G401.6 (cell line): Measurements from ENCODE around the gene ADCY2.

Experiments used
- FAIRE-seq: peaks from 2 replicates; lab custom pipeline; 2012; peaks lifted over from hg19 to GRCh38; lab: Jason Lieb, UNC

ADCY2 gene

DNA sequence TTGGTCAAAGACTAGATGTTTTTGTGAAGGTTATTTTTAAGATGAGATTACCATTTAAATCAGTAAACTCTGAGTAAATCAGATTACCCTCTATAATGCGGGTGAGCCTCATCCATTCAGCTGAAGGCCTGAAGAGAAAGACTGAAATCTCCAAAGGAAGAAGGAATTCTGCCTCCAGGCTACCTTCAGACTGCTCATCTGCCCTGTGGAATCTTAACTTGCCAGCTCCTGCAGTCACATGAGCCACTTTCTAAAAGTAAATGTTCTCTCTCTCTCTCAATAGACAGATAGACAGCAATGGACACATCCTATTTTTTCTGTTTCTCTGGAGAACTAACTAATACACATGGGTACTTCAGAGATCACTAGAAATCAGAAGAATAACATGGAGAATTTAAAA, 272.2 kb downstream of the ADCY2 start:
- FAIRE-seq, result no peak

GRCh38 chr5:7668627-7669026, 272.7 kb downstream of the ADCY2 start:
- FAIRE-seq, result no peak

DNA sequence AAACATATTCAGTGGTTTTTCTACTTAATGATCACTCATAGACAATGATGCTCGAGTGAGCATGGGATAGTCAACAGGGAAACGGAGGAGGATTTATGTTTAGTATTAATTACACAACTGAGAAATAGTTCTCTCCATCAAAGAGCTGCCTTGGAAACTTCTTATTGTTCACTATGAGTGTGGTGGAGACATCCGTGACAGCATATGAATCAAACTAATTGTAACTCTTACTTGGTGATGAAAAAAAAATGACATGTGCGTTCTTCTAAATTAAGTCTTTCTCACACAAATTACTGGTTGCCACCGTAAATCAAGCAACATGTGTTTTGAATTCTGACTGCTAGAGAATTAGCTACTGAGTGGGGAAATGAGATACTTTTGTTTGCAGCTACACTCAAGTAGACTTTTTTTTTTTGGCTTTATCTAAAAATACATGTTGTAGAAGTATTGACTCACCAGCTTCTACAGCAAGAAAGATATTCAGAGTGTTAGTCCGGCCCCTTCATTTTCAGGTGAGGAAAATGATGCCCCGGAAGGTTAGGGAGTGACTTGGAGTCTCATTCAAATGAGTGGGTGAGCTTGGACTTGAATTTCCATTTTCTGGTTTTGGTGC, 275.5 kb downstream of the ADCY2 start:
- no peak for FAIRE-seq

GRCh38 chr5:7673658-7674057, 277.7 kb downstream of the ADCY2 start:
- no peak for FAIRE-seq

GRCh38 chr5:7676455-7676854, 280.5 kb downstream of the ADCY2 start:
- FAIRE-seq, result no peak

DNA sequence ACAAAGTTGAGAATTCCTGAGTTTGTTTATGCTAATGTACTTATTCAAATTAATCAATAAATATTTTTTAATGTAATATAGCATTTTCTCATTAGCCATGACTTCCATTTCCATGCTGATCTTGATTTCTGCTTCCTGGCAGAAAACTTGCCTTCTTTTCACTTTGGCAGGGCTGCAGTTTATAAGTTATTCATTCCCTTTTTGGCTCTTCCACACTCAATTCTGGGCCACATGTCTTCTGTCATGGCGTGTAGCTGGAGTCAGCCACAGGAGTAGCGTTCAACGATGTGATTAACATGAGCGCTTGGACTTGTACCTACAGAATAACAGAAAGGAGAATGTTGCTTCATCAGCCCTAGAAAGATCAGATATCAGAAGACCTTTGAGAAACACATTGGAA, 282.1 kb downstream of the ADCY2 start:
- no peak for FAIRE-seq

DNA sequence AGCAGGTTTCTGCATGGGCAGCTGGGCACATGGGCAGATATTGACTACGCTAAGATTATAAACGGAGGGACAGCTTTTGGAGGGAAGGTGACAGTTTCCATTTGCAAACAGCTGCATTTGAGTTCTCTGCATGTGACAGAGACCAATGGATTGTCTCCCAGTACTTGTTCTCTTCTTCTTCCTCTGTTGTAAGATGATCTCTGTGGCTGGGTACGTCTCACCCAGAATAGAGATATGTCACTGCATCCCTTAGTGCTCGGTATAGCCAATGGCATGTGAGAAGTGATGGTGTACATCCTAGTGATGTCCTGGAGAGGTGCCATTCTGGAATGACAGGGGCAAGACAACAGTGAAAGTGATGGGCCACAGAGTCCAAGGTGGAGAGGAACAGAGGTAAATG, 283.7 kb downstream of the ADCY2 start:
- no peak for FAIRE-seq

GRCh38 chr5:7680260-7680659, 284.3 kb downstream of the ADCY2 start:
- FAIRE-seq, result no peak

GRCh38 chr5:7682379-7682778, 286.4 kb downstream of the ADCY2 start:
- FAIRE-seq, result no peak

GRCh38 chr5:7683753-7684152, 287.8 kb downstream of the ADCY2 start:
- no peak for FAIRE-seq

DNA sequence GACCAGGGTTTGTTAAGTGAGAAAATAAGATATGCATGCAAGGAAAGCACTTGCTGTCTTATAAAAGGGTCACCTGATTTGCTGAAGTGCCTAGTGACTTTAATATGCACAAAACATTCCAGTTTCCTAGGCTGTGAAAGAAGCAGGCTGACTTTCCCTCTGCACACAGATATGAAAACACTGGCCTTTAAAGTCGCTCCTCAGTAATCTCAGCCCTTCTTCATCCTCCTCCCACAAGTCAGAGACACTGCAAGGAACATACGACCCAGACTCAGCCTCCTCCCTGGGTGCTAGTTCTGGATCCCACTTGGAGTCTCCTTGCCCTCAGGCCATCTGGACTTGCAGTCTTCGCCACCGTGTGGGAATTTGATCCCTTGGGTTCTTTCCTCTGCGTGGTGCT, 288.9 kb downstream of the ADCY2 start:
- FAIRE-seq, result no peak

- no peak for FAIRE-seq
Measured at GRCh38 chr5:7686794-7687193, 290.9 kb downstream of the ADCY2 start.

DNA sequence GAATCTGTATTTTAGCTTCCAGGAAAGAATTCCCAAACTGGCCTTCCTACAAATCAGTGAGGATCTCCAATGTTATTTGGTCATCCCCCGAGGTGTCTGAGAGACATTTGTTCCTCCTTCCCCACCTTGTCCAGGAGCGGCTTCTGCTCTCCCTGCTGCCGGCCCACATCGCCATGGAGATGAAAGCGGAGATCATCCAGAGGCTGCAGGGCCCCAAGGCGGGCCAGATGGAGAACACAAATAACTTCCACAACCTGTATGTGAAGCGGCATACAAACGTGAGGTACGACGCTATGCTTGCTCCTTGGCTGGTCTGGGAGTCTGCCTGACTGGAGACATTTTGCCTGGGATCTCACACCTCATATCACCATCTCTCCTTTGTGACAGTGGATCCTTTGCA, 294.6 kb downstream of the ADCY2 start:
- FAIRE-seq, result no peak

DNA sequence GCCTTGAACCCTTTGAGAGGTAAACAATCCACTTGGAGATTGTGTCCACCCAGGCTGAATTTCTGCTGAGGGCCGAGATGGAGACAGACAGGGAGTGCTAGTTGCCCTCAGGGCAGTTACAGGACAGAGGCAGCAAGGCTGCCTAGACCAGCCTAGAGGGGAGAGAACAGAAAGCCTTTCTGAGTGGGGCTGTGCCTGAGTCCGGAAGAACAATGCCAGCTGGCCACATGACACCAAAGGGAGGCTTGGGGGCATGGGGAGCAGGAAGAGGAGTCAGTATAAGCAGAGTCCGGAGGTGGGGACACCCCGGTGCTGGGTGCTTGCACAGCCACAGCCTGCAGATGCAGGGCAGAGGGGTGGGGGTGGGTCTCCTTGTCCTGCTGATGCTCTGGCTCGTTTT, 309.3 kb downstream of the ADCY2 start:
- FAIRE-seq, result no peak

GRCh38 chr5:7705736-7706135, 309.8 kb downstream of the ADCY2 start:
- FAIRE-seq, result no peak

GRCh38 chr5:7706256-7706655, 310.3 kb downstream of the ADCY2 start:
- FAIRE-seq, result no peak

- no peak for FAIRE-seq
Measured at GRCh38 chr5:7714119-7714518, 318.2 kb downstream of the ADCY2 start.

GRCh38 chr5:7714697-7715096, 318.8 kb downstream of the ADCY2 start:
- no peak for FAIRE-seq

GRCh38 chr5:7717691-7718090, 321.8 kb downstream of the ADCY2 start:
- FAIRE-seq, result no peak

DNA sequence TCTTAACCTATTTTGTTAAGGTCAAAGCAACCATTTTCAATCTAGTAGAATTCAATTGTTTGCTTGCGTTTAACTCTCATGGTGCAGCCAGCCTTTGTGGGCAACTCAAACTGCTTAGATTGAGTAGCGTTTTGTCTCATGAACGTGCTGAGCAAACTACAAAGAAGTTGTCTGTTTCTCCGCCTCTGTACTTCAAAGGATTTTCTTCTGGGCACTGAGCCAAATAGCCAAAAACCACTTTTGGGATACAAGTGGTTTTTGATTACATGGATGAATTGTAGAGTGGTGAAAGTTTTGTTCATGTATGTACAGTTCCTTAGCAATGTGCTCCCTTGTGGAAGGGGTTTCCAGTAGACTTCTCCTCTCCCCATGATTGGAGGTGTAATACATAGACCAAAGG, 332.1 kb downstream of the ADCY2 start:
- FAIRE-seq, result no peak

GRCh38 chr5:7741415-7742065, 345.6 kb downstream of the ADCY2 start:
- FAIRE-seq, result no peak

GRCh38 chr5:7742241-7742656, 346.3 kb downstream of the ADCY2 start:
- no peak for FAIRE-seq

DNA sequence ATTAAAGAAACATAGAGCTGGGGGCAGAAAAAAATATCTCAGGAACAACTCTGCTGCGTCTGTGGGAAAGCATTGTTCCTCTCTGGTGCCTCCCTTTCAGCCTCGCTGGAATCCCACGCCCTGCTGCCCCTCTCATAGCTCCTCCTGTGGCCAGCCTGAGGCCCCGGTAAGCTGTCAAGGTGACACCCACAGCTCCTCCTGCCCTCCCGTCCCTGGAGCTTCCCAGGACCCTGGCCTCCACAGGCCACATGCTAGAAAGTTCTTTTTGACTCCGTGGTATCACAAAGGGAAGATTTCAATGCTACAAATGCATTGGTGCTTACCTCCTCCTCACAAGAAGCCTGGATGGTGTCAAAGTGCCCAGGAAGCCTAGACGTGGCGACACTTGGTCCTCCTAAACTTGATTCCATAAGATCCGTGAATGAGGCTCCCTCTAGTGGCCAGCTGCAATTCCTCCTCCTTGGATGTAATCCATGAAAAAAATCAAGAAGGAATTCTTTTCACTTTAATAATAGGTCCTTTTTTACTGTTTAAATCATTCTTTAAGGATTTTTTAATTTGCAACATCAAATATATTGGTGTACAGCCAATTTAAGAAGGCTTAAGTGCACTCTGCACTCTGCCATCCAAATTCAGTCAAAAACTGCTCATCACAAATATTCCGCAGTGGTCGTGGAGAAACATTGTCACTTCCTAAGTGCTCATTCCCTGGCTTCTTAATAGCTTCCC, 350.1 kb downstream of the ADCY2 start:
- FAIRE-seq, result no peak

DNA sequence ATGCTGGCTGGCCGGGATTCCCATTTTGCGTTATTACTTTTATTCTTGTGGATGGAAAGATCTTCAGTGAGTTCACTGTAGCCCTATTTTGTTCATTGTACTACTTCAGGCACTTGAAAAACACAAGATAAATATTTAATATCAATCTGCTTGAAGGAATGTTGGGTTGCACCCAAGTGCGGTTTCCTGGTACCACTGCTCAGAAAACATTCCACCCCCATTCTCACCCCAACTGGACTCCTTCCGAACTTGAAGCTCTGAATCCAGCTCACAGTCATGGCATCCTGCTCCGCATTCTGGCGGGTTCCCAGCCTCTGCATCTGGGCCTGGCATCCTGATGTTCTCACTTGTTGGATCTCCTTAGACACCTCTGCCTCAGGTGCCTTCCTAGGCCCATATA, 351.8 kb downstream of the ADCY2 start:
- no peak for FAIRE-seq
